VCaP (cell line): ENCODE data around the gene ARFGAP1.

Source experiments
- H3K27ac ChIP-seq: fragments of 450-650 bp; 2 replicates; pipeline ENCODE4 v1.5.1; 2017
- CTCF ChIP-seq: fragments of 450-650 bp; conservative IDR thresholded peaks from 2 replicates; pipeline ENCODE4 v1.5.1; 2017; ENCODE audit warnings: mild to moderate bottlenecking, moderate library complexity

Gene ARFGAP1

DNA sequence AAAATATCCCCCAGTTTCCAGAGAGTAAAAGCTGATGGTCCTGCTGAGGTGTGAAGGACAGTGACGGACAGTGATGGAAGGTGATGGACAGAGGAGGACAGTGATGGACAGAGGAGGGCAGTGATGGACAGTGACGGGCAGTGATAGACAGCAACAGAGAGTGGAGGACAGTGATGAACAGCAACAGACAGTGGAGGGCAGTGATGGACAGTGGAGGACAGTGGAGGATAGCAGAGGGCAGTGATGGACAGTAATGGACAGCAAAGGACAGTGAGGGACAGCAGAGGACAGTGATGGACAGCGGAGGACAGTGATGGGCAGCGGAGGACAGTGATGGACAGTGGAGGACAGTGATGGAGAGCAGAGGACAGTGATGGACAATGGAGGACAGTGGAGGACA lies 15.7 kb upstream of the ARFGAP1 start:
- no peak for TF ChIP-seq CTCF

DNA sequence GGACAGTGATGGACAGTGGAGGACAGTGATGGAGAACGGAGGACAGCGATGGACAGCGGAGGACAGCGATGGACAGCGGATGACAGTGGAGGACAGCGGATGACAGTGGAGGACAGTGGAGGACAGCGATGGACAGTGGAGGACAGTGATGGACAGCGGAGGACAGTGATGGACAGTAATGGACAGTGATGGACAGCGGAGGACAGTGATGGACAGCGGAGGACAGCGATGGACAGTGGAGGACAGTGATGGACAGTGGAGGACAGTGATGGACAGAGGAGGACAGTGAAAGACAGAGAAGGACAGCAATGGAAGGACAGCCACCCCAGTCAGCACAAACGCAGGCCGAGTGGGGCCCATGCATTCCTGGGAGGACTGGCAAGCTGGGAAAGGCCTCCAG lies 15.0 kb upstream of the ARFGAP1 start:
- no peak for TF ChIP-seq CTCF
- H3K27ac ChIP-seq: no peak overlapping the region

More for the DNA sequence above, 15.7 kb upstream of the ARFGAP1 start:
- H3K27ac ChIP-seq: no peak overlapping the region

GRCh38 chr20:63258781-63259180 lies 13.8 kb upstream of the ARFGAP1 start:
- no peak for TF ChIP-seq CTCF
- no peak overlapping the region for H3K27ac ChIP-seq

DNA sequence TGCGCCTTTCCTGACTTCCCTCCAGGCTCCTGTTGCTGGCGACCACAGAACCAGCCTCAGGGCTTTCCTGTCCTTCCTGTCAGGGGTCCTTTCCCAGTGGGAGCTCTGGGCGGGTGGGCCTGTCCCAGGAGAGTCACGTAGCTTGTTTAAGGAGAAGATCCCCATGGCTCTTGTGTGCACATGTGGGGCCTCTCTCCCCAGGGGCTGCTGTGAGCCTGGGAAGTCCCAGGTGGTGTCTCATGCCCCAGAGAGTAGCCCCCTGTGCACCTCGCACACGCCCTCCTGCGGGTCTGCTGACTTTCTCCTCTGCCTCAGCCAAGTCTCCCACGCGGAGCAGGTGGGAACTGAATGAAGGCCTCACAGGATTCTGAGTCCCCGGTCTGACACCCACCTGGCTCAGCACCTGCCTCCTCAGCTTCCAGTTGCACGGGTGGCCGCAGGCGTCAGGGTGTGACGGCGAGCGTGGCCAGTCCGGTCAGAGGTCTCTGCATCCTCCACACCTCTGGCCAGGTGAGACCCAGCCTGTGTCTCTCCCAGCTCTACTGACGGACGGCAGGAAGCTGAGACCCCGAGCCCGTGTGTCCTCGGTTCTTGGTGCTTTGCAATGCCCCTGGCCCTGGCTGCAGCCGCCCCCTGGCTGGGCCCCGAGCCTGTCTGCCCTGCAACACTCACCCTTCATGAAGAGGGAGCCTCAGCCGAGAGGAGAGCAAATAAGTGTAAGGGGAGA lies 12.7 kb upstream of the ARFGAP1 start:
- no peak for TF ChIP-seq CTCF
- H3K27ac ChIP-seq: no peak overlapping the region

DNA sequence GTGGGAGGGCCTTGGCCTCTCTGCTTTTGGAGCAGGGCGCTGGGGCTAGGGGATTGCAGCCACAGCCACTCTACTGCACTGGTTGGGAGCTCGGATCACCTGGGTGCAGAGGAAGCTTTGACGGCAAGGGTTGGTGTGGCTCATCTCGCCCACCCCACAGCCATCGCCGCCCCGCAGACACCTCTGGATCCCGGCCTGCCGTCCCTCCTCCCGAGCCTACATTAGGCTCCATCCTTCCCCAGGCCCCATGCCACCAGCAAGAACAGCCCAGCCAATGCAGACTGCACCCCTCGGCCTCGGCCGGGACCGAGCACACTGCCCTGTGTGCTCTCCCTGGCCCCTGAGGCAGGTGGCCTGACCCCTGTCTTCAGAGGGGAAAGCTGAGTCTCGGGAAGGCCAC lies 12.1 kb upstream of the ARFGAP1 start:
- H3K27ac ChIP-seq: no peak overlapping the region
- TF ChIP-seq CTCF: no peak

DNA sequence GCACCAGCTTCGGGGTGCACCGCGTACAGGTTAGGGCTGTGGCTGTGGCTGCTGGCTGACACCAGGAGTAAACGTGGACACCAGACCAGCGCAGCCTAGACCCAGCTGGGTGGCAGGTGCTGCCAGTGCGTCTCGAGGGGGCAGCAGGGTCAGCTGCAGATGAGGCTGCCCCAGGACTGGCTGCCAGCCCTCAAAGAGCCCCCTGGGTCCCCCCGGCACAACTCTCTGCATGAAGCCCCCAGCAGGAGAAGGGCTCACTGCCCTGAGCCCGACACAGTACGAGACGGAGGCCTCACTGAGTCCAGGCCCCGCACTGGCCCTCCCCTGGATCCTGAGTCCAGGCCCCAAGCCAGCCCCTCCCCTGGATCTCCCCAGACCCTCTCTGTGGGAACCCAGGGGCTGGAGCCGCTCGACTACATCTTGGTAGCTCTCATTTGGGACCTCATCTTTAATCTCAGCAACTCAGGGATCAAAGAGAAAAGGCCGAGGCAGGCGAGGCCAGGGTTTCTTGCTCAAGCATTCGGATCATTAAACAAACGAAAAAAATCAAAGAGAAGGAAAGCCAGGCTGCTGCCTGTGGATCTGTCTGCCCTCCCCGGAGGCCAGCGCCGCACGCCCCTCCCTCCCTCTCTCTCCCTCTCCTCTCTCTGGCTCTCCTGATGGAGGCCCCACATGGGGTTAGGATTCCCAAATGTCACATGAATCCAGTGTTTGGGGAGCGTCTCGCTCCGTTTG lies 11.4 kb upstream of the ARFGAP1 start:
- TF ChIP-seq CTCF: no peak
- H3K27ac ChIP-seq: no peak overlapping the region

- no peak for TF ChIP-seq CTCF
- H3K27ac ChIP-seq: no peak overlapping the region
These were observed 10.7 kb upstream of the ARFGAP1 start for GRCh38 chr20:63261795-63262528.
